ACC112 (cell line): Measurements from ENCODE around the gene C17orf114.

ENCODE experiments used
- H2AFZ ChIP-seq: fragments of 200-600 bp; sonication (generic); one replicate; pipeline ENCODE4 v1.6.0; 2017; ENCODE audit warnings: antibody characterized with exemption, low read length; ENCODE audit not compliant: unreplicated experiment
- H3K27ac ChIP-seq: fragments of 200-600 bp; sonication (generic); 2 replicates; pipeline ENCODE4 v1.5.1; 2014; ENCODE audit warnings: low read depth, mild to moderate bottlenecking, antibody characterized with exemption, low read length, moderate library complexity
- H3K27me3 ChIP-seq: fragments of 200-600 bp; sonication (generic); 2 replicates; pipeline ENCODE4 v1.6.1; 2014; ENCODE audit warnings: mild to moderate bottlenecking, antibody characterized with exemption, low read length, moderate library complexity, mixed read lengths; ENCODE audit not compliant: insufficient read depth
- H3K36me3 ChIP-seq: fragments of 200-600 bp; sonication (generic); 2 replicates; pipeline ENCODE4 v1.6.1; 2016; ENCODE audit warnings: mild to moderate bottlenecking, antibody characterized with exemption, low read length, moderate library complexity, mixed read lengths; ENCODE audit not compliant: insufficient read depth
- H3K4me1 ChIP-seq: fragments of 200-600 bp; sonication (generic); one replicate; pipeline ENCODE4 v1.6.1; 2016; ENCODE audit warnings: low read length, mixed read lengths; ENCODE audit not compliant: insufficient read depth, unreplicated experiment, control insufficient read depth
- H3K4me3 ChIP-seq: fragments of 200-600 bp; sonication (generic); 2 replicates; pipeline ENCODE4 v1.5.1; 2014; ENCODE audit warnings: mild to moderate bottlenecking, low read depth, low read length
- H3K79me2 ChIP-seq: fragments of 200-600 bp; sonication (generic); one replicate; pipeline ENCODE4 v1.6.0; 2016; ENCODE audit warnings: low read length; ENCODE audit not compliant: control insufficient read depth, unreplicated experiment, insufficient read depth

Gene C17orf114

DNA sequence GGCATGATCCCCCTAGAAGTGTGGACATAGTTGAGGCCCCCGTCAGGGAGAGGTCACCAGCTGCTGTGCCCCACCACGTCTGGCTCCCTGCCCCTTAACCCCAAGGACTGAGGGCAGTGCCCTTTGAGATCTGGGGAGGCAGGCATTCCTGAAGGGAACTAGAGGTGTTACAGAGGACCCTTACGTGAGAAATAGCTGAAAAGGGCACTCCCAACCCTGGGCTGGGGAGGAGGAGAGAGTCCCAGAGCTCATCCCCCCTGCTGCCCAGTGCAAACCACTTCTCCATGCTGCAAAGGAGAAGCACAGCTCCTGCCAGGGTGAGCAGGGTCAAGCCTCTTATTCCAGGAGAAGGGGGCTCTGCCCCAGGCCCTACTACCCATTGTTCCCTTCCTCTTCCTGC lies 20.7 kb upstream of the C17orf114 start:
- Histone ChIP-seq H3K4me3 (no peak overlapping the region), H3K4me1 (no peaks in the 10 kb centered on the region), H3K27ac (no peak overlapping the region), H3K27me3 (no peaks in the 10 kb centered on the region), H3K36me3 (no peaks in the 10 kb centered on the region), H2AFZ (no peak overlapping the region), H3K79me2 (no peaks in the 10 kb centered on the region)

DNA sequence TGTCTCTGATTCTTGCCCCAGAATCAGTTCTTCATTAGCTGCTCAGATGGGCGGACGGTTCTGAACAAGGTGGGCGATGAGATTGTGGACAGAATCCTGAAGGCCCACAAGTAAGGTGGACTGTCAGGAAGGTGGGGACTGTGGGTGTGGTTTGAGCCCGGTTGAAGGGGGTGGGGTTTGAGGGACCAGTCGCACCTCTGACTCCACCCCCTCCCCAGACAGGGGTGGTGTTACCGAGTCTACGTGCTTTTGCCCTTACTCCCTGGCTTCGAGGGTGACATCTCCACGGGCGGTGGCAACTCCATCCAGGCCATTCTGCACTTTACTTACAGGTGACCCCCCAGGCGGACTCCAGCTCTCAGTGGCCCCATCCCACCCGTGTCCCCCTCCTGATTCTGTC lies 16.1 kb upstream of the C17orf114 start:
- Histone ChIP-seq H3K36me3 (no peaks in the 10 kb centered on the region), H3K4me3 (no peak overlapping the region), H3K79me2 (no peaks in the 10 kb centered on the region), H3K27ac (no peak overlapping the region), H2AFZ (no peak overlapping the region), H3K4me1 (no peaks in the 10 kb centered on the region), H3K27me3 (no peaks in the 10 kb centered on the region)

GRCh38 chr17:4816826-4817225 lies 14.7 kb upstream of the C17orf114 start:
- H3K79me2 ChIP-seq, result no peaks in the 10 kb centered on the region
- no peak overlapping the region for H3K27ac ChIP-seq
- H3K27me3 ChIP-seq, result no peaks in the 10 kb centered on the region
- H2AFZ ChIP-seq, result no peak overlapping the region
- no peak overlapping the region for H3K4me3 ChIP-seq
- no peaks in the 10 kb centered on the region for H3K36me3 ChIP-seq
- H3K4me1 ChIP-seq, result no peaks in the 10 kb centered on the region

DNA sequence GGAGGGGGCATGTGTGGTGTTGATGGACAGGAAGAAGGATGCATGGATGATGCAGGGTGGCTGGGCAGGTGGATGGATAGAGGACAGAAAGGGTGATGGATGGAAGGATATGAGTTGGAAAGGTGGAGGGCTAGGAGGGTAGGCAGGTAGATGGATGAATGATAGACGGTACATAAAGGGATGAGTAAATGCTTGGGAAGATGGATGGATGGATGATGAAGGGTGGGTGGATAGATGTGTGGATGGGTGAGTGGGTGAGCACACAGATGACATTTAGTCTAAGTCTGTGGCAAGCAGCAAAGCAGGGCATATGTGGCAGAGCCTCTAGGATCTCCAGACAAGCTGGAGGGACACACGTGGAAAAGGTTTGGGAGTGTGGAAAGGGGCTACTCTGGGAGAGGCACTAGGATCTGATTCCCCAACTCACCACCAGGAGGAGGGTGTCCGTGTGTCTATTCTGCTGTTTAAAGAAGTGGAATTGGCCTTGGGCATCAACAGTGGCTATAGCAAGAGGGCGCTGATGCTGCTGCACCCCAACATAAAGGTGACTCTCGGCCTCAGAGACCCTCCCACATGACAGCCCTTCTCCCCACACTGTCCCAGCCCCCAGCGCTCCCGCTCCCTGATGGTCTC lies 13.0 kb upstream of the C17orf114 start:
- Histone ChIP-seq H2AFZ (no peak overlapping the region), H3K36me3 (no peaks in the 10 kb centered on the region), H3K4me3 (no peak overlapping the region), H3K27me3 (no peaks in the 10 kb centered on the region), H3K4me1 (no peaks in the 10 kb centered on the region), H3K79me2 (no peaks in the 10 kb centered on the region), H3K27ac (no peak overlapping the region)

- no peak overlapping the region for H3K27ac ChIP-seq
- H3K36me3 ChIP-seq, result no peaks in the 10 kb centered on the region
- H3K27me3 ChIP-seq, result no peaks in the 10 kb centered on the region
- H3K4me3 ChIP-seq, result no peak overlapping the region
- H2AFZ ChIP-seq, result no peak overlapping the region
- H3K79me2 ChIP-seq, result no peaks in the 10 kb centered on the region
- H3K4me1 ChIP-seq, result peaks cover 3% of the 10 kb centered on the region
Observed at GRCh38 chr17:4812690-4813089, 10.6 kb upstream of the C17orf114 start.

DNA sequence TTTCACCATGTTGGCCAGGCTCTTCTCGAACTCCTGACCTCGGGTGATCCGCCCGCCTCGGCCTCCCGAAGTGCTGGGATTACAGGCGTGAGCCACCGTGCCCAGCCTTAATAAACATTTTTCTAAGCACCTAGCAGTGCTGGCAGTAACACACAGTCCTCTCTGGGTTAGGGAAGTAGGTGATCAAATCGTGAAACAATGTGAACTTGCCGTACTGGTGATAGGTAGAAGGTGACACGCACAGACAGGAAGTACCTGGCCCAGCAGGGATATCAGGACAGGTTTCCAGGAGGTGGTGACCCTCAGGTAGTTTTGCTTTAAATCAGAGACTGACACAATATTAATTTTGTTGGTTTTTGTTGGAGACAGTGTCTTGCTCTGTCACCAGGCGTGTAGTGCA lies 9.3 kb upstream of the C17orf114 start:
- Histone ChIP-seq H3K79me2 (no peaks in the 10 kb centered on the region), H3K27me3 (no peaks in the 10 kb centered on the region), H3K4me3 (no peak overlapping the region), H3K36me3 (no peaks in the 10 kb centered on the region), H3K27ac (no peak overlapping the region), H3K4me1 (peaks cover 3% of the 10 kb centered on the region), H2AFZ (no peak overlapping the region)

GRCh38 chr17:4810696-4811290 lies 8.7 kb upstream of the C17orf114 start:
- H3K4me3 ChIP-seq, result no peak overlapping the region
- H3K27me3 ChIP-seq, result no peaks in the 10 kb centered on the region
- no peak overlapping the region for H3K27ac ChIP-seq
- H3K4me1 ChIP-seq, result peaks cover 3% of the 10 kb centered on the region
- H2AFZ ChIP-seq, result no peak overlapping the region
- no peaks in the 10 kb centered on the region for H3K79me2 ChIP-seq
- H3K36me3 ChIP-seq, result no peaks in the 10 kb centered on the region

DNA sequence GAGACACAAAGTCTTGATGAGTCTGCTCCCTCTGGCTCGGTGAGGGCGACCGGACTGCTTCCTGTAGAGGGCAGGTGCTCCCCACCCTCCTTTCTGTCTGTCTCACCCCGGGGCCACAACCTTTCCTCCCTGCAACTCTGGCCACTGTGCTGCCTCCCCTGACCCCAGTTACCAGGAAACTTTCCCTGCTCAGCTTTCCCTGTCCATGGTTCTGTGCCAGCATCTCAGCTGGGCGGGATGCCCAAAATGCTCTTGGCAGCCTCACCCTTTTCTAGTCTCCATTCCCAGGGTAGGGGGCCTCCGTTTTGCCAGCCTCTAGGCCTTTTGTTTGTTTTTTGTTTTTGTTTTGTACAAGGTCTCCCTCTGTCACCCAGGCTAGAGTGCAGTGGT lies 6.2 kb upstream of the C17orf114 start:
- peaks cover 3% of the 10 kb centered on the region for H3K4me1 ChIP-seq
- H2AFZ ChIP-seq, result no peak overlapping the region
- no peak overlapping the region; the same call in 1 of the 2 replicates for H3K4me3 ChIP-seq
- H3K27ac ChIP-seq, result no peak overlapping the region
- H3K79me2 ChIP-seq, result no peaks in the 10 kb centered on the region
- no peaks in the 10 kb centered on the region for H3K36me3 ChIP-seq
- H3K27me3 ChIP-seq, result no peaks in the 10 kb centered on the region

- no peaks in the 10 kb centered on the region for H3K36me3 ChIP-seq
- no peaks in the 10 kb centered on the region for H3K27me3 ChIP-seq
- H2AFZ ChIP-seq, result peak overlapping the region; percentile 75
- H3K4me1 ChIP-seq, result peaks cover 3% of the 10 kb centered on the region
- H3K4me3 ChIP-seq, result peak overlapping the region; percentile 90
- H3K79me2 ChIP-seq, result no peaks in the 10 kb centered on the region
- no peak overlapping the region for H3K27ac ChIP-seq
Observed at GRCh38 chr17:4807605-4808377, 5.7 kb upstream of the C17orf114 start.

DNA sequence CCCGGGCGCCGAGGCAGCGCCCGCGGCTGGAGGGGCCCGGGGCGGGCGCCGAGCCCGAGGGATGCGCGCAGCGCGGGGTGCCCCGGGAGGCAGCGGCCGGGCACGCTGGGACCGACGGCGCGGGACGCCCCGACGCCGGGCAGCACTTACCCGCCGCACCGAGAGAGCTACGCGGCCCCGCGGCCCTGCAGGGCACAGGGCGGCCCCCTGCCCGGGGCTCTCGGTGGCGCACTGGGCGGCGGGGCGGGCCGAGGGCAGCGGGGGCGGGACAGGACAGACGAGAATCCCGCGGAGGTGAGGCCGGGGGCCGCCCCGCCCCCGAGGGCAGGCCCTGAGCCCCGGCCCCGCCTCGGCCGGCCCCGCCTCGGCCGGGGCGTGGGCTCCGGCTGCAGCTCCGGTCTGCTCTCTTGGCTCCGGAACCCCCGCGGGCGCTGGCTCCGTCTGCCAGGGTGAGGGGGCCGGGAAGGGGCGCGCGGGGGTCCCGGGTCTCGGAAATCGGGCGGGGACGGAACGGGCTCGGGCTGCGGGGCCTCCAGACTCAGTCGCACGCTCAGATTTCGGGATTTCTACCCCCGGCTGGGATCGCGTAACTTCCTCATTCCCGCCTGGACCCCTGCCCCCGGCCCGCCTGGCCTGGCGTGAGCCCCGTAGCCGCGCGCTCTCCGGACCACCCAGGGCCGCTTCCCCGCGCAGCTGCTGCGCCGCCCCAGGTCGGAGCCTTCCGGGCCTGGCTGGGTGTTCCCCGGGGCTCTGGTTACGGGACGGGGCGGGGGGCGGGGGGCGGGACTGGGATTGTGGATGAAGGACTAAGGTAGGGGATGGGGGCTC lies 4.9 kb upstream of the C17orf114 start, which contains the start of gene PLD2:
Gene PLD2 (plus strand): TSS at position 376 of the 828 bp plus-strand sequence. CDS start 621 bp downstream, outside the sequence.
- H3K4me3 ChIP-seq, result peak within 1 kb of the TSS; percentile 90
- H3K27ac ChIP-seq, result no peak within 1 kb of the TSS
- H3K79me2 ChIP-seq, result no peaks in the 10 kb centered on the region
- peaks cover 3% of the 10 kb centered on the region for H3K4me1 ChIP-seq
- no peaks in the 10 kb centered on the region for H3K36me3 ChIP-seq
- H3K27me3 ChIP-seq, result no peaks in the 10 kb centered on the region
- H2AFZ ChIP-seq, result peak within 1 kb of the TSS; percentile 79
